GM19438 (cell line): ENCODE measurements around the gene MYB.
"Not testable (repeated sequence)": the region's sequence is repeated elsewhere in the genome, so short reads cannot be mapped to it uniquely, and the experiment has no call there.

Experiments used
- ATAC-seq: cut with Tn5 transposase; IDR thresholded peaks from one replicate; pipeline ENCODE4 v1.9.1; 2021; ENCODE audit warnings: low read depth; ENCODE audit not compliant: unreplicated experiment

The MYB gene

GRCh38 chr6:135162678-135163439 is 18.2 kb upstream of the MYB start:
- peak; percentile 13 for ATAC-seq

DNA sequence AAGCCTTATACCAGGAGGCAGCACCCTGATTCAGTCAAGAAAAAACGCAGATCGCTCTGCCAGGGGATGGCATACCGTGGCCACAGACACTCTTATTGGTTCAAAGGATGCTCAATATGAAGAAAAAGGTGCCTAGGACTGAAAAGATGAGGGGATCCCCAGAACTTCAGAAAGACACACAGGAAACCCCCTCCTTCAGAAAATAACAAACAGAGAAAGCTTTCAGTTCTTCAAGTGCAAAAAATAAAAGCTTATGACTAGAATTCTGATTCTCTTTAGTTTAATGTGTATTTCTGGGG is 17.7 kb upstream of the MYB start:
- peak; percentile 52 for ATAC-seq

DNA sequence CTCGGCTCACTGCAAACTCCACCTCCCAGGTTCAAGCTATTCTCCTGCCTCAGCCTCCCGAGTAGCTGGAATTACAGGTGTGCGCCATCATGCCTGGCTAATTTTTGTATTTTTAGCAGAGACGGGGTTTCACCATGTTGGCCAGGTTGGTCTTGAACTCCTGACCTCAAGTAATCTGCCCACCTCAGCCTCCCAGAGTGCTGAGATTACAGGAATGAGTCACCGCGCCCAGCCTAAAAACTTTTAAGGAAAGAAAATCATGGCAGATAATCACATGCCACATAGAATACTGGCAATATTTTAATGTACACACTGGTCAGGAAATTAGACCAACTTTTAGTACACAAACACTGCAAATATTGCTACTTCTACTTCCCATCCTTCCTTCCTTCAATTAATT is 16.7 kb upstream of the MYB start:
- ATAC-seq: not testable (repeated sequence)

DNA sequence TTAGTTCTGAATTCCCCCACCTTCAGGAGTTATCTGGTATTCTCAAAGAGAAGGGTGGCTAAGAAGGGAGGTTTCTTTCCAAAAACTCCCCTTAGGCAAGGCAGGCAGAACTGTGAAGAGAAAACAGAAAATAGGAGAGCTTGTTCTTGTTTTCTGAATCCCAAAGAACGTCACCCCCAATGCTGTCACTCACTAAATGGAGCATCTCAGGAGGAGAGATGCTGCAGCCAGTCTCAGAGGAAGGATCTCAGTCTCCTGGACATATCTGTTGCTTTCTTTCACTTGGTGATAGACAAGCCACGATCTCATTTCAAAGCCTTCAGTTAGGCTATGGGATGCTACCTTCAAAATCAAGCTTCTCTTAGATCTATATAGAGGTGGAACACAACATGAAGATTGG is 16.1 kb upstream of the MYB start:
- ATAC-seq: no peak

DNA sequence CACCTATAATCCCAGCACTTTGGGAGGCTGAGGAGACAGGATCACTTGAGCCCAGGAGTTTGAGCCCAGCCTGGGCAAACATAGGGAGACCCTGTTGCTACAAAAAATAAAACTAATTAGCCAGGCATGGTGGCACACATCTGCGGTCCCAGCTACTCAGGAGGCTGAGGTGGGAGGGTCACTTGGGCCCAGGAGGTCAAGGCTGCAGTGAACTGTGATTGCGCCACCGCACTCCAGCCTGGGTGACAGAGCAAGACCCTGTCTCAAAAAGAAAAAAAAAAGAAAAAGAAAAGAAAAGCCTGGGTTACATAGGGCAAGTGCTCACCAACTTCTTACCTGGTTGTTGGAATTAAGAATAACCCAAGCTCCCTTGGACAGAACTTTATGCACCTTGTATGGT is 14.6 kb upstream of the MYB start:
- no peak for ATAC-seq

DNA sequence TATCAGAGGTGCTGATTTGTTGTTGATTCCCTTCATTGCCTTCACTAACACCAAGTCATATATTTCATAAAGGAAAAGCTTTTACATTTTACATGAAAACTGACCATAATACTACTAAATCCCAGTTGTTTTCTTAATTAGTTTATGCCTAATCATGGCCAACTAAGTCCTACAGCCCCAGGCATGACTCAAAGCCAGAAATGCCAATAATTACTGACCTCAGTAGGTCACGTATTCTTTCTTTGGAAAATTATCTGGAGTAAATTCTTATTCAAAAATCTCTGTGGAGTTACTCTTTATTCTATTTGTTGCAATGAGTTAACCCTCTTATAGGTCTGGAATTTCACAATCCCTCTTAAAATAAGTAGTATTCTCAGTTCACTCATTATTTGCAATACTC is 13.5 kb upstream of the MYB start:
- no peak for ATAC-seq

DNA sequence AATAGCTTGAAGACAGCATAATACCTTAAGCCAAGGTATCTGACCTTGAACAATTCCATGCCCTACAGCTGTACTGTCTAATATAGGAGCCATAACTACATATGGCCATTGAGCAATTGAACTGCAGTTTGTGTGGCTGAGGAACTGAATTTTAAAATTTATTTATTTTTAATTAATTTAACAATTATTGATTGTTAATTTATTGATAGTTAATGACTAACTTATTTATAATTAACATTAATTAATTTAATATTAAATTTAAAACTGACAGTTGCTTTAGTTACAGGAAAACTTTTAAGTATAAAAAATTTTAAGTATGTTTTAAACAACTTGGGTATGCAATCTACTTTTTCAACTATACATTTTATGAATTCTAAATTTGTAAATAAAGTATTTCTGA is 12.3 kb upstream of the MYB start:
- ATAC-seq: no peak

DNA sequence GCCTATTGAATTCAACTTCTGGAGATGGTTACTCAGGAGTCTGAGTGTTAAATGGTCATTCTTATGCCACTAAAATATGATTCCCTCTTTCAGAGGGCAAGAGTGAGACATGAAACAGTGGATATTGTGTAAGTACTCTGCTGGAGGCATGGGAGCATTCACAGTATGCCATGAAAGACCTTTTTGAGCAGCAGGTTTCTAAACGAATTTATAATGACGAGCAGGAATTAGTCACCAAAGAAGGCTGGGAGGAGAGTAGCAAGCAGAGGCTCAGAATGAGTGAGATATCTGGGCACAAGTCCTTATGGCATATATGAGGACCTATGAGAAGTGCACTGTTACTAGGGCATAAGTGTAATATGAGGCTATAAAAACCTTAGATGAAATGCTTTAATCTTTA is 10.9 kb upstream of the MYB start:
- ATAC-seq: no peak

DNA sequence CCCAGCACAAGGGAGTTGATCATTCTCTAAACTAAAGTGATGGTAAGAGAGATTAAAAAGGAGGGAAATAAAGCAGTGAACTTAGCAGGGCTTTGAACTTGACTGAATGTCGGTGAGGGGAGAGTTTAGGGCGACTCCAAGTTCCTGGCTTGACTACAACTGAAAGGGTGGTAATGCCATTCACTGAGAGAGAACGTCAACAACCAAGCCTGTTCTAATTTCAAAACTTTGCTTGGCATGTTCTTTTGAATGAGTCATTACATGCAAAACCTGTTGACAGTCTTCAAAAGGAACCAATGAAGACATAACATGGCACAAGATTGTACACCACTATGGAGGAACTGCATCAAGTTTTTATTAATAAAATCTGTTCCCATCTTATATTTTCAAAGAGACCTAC is 10.3 kb upstream of the MYB start:
- no peak for ATAC-seq

- no peak for ATAC-seq
Measured at GRCh38 chr6:135173242-135173988, 7.7 kb upstream of the MYB start.

- ATAC-seq: no peak
Measured at GRCh38 chr6:135173989-135174484, 7.1 kb upstream of the MYB start.

DNA sequence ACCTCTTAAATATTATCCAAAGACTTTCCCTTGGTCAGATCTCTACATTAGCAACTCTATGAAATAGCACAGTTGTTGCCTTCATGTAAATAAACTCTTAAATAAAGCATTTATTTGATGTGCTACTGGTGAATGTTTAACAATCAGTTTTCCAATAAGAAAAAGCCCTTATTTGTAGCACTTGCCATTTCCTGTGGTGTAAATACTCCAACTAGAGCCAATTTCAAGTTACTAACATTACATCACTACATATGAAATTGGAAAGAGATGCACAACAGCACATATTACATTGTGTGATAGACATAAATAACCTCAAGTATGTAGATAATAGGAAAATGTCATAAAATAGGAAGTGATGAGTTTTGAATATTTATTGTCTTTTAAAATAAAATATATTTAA is 5.0 kb upstream of the MYB start:
- no peak for ATAC-seq

DNA sequence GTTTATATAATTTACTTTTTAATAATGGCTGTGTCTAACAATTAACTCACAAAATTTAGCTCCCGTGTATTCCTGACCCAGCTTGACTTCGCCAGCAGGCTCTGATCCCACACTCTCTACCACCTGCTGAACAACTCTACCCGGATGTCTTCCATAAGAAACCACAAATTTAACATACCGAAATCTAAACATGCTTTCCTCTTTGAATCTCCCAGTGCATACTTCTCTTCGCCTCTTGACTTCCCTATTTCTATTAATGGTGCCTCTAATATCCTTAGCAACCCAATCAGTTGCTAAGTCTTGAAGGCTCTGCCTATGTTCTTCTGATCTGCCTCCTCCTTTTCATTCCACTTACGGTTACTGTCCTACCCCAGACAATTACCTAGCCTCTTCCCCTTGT is 4.6 kb upstream of the MYB start:
- no peak for ATAC-seq

DNA sequence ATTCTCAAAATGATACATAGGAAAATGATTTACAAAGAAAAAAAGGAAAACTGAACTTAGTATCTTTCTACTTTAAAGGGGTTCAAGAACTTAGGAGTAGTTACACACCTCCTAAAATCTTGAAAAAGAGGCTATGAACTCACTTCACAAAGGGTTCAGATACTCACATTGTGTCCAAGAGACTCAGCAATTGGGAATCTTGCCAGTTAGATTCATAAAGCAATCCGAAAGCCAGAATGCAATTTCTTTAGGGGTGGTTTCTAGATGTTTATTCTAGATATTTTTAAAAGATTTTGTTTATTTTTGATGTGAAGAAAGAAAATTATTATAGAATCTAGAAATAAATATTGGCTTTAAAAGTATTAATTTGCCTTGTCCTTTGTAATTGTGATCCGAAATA is 1.7 kb upstream of the MYB start:
- no peak for ATAC-seq

GRCh38 chr6:135179920-135180541 is 1.1 kb upstream of the MYB start:
- no peak for ATAC-seq

GRCh38 chr6:135181333-135182070 is 394 bp downstream of the MYB start:
- ATAC-seq: peak; percentile 0

DNA sequence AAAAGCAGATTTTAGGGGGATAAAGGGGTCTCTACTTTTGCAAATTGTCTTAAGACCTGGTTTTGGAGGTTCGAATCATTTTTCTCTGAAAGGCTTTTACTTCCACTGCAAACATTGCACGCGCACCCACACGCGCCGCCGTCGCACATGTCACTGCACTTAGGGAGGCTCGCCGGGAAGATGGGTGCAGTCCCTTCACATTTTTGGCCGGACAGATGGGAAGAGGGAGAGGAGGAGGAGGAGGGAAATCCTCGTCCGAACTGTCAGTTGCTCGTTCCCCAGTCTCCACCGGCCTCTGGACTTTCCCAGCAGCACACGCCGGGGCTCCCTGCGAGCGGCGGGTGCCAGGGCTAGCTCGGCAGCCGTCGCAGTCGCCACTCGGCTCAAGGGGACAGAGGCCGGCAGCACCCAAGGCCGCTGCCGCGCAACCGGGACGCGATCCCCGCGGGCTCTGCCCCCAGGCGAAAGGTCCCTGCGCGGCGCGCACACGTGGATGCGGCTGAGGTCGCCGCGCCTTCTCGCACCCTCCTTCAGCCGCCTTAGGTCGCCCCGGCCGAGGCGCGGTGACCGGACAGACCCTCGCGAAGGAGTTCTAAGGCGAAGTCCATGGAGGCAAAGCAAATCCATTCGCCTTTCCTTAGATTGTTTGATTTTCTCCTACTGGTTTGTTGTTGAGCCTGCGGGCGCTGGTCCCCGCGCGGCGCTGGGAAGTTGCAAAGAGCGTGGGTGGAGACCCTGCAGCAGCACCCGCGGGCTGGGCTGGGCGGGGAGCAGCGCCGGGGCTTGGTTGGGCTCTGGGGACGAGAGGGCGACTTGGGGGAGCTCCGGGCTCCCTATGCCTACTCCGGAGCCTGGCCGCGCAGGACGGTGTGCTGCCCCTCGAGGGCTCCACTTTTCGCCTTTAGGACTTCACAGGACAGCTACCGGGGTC is 1.2 kb downstream of the MYB start:
- peak; percentile 2 for ATAC-seq

- peak; percentile 47 for ATAC-seq
Measured at GRCh38 chr6:135183002-135183531, 2.0 kb downstream of the MYB start.

DNA sequence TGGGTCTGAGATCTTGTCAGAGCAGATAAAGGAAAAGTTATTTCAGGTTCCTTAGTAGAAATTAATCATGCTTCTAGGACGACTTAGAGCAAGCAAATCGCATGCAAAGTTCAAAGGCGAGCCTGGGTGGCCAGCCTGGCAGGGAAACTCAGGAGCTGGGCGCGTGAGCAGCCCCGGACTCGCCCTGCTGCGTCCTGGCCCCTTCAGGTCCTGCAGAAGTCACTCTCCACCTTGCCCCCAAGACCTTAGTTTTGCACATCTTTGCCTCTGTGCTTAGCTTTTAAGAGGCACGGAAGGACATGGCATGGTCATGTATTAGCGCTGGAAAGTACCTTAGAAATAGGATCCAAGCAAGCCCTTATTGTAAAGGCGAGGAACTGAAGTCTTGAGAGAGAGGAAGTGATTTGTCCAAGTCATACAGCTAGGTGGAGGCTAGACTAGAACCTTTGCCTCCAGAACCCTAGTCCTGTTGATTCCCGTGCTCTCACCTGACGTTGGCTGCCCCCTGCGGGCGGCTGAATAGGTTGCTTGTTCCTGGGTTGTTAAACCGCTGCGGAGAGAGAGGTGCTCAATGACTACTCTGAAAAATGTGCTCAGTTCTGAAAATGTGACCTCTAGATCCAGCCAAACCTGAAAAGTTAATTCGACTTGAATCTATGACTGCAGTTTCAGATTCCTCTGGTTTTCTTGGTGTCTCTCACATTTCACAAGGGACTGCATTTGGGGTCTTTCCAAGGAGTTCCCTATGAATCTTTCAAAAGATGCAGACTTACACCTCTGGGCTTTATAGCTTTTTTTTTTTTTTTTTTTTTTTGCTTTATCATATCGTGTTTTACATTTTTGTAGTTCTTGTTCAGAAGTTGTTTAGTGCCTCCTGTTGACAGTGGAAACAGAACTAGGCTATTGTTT is 2.7 kb downstream of the MYB start:
- peak; percentile 30 for ATAC-seq
